IMR-90 (cell line): ENCODE results near the gene ADAMTS20. TPM values are rescaled to one million over a fixed set of nuclear protein-coding genes. Genes with fewer than 3 reads are reported as not detected.
"Not testable (repeated sequence)": the region's sequence is repeated elsewhere in the genome, so short reads cannot be mapped to it uniquely, and the experiment has no call there.

Experiments
- ATAC-seq: fragments of 200-7000 bp; cut with Tn5 transposase; 2 replicates; pipeline ENCODE4 v1.9.1; 2020; ENCODE audit warnings: low read depth, mild to moderate bottlenecking, moderate library complexity
- BruUV-seq: library from RNA; stranded (reverse); fragments of 400-500 nt; replicated peaks from 2 replicates; lab custom pipeline; 2021; lab: Mats Ljungman, UMichigan
- CTCF ChIA-PET: fragments of 300-600 bp; formaldehyde crosslinking; extraction: SDS; loops from one replicate; lab custom pipeline; 2021; ENCODE audit warnings: antibody characterized with exemption; lab: Yijun Ruan, JAX
- POLR2A ChIA-PET: fragments of 300-600 bp; sonication (Branson Sonifier 250); formaldehyde crosslinking; loops from one replicate; lab custom pipeline; 2022; ENCODE audit warnings: antibody characterized with exemption; ENCODE audit not compliant: unreplicated experiment; lab: Charles Lee
- DNase-seq: peaks from one replicate; pipeline ENCODE4 v3.0.0; 2013
- H2AFZ ChIP-seq: replicated peaks from 2 replicates; pipeline ENCODE3; 2013; ENCODE audit warnings: low read length, mild to moderate bottlenecking; ENCODE audit not compliant: poor library complexity
- H2AK5ac ChIP-seq: 2 replicates; pipeline ENCODE4 v1.6.1; 2013; ENCODE audit warnings: low read depth, low read length, inconsistent platforms
- H2AK9ac ChIP-seq: replicated peaks from 2 replicates; pipeline ENCODE3; 2013; ENCODE audit warnings: mild to moderate bottlenecking, low read depth, low read length, moderate library complexity; ENCODE audit not compliant: poor library complexity
- H2BK120ac ChIP-seq: 2 replicates; pipeline ENCODE4 v1.6.1; 2013; ENCODE audit warnings: low read depth, low read length, inconsistent platforms
- H2BK15ac ChIP-seq: 3 replicates; pipeline ENCODE4 v1.6.1; 2013; ENCODE audit warnings: low read depth, low read length, inconsistent platforms
- H2BK20ac ChIP-seq: 2 replicates; pipeline ENCODE4 v1.6.1; 2013; ENCODE audit warnings: low read depth, mild to moderate bottlenecking, inconsistent platforms, low read length, moderate library complexity
- H2BK5ac ChIP-seq: 2 replicates; pipeline ENCODE4 v1.6.1; 2013; ENCODE audit warnings: mild to moderate bottlenecking, low read depth, low read length, inconsistent platforms; ENCODE audit not compliant: poor library complexity, severe bottlenecking
- H3K14ac ChIP-seq: replicated peaks from 2 replicates; pipeline ENCODE4 v1.6.1; 2013; ENCODE audit warnings: low read depth, low read length, inconsistent platforms
- H3K18ac ChIP-seq: 2 replicates; pipeline ENCODE4 v1.6.1; 2013; ENCODE audit warnings: low read depth, low read length, control low read depth
- H3K23ac ChIP-seq: 2 replicates; pipeline ENCODE4 v1.6.1; 2013; ENCODE audit warnings: low read depth, low read length, inconsistent platforms
- H3K27ac ChIP-seq: 2 replicates; pipeline ENCODE4 v1.5.1; 2013; ENCODE audit warnings: mild to moderate bottlenecking, control low read depth, low read length; ENCODE audit not compliant: insufficient read depth
- H3K27me3 ChIP-seq: 2 replicates; pipeline ENCODE4 v1.6.1; 2013; ENCODE audit warnings: low read length; ENCODE audit not compliant: control insufficient read depth, insufficient read depth
- H3K36me3 ChIP-seq: 2 replicates; pipeline ENCODE4 v1.6.1; 2013; ENCODE audit warnings: low read length, mixed read lengths; ENCODE audit not compliant: control insufficient read depth, insufficient read depth
- H3K4ac ChIP-seq: 2 replicates; pipeline ENCODE4 v1.6.1; 2013; ENCODE audit warnings: low read depth, low read length, inconsistent platforms
- H3K4me1 ChIP-seq: 2 replicates; pipeline ENCODE4 v1.6.1; 2013; ENCODE audit warnings: low read length, mixed read lengths; ENCODE audit not compliant: control insufficient read depth, insufficient read depth
- H3K4me2 ChIP-seq: 2 replicates; pipeline ENCODE4 v1.6.1; 2013; ENCODE audit warnings: low read depth, mild to moderate bottlenecking, control low read depth, low read length, moderate library complexity
- H3K4me3 ChIP-seq: 2 replicates; pipeline ENCODE4 v1.5.1; 2013; ENCODE audit warnings: low read depth, mild to moderate bottlenecking, control low read depth, low read length, moderate library complexity; ENCODE audit not compliant: insufficient read depth
- H3K56ac ChIP-seq: 2 replicates; pipeline ENCODE4 v1.6.1; 2013; ENCODE audit warnings: low read length, inconsistent platforms; ENCODE audit not compliant: insufficient read depth; ENCODE audit errors: extremely low read depth
- H3K79me1 ChIP-seq, 2 experiments: 2 replicates each; pipeline ENCODE4 v1.6.1; 2013; ENCODE audit warnings: low read length in 2 of 2, inconsistent platforms in 1 of 2, low read depth in 1 of 2
- H3K9ac ChIP-seq: 2 replicates; pipeline ENCODE4 v1.6.1; 2013; ENCODE audit warnings: low read depth, low read length, control low read depth
- H3K9me1 ChIP-seq: 2 replicates; pipeline ENCODE4 v1.6.1; 2013; ENCODE audit warnings: low read length, inconsistent platforms; ENCODE audit not compliant: insufficient read depth
- H3K9me3 ChIP-seq: 2 replicates; pipeline ENCODE4 v1.6.1; 2013; ENCODE audit warnings: low read length; ENCODE audit not compliant: control insufficient read depth, insufficient read depth
- H4K20me1 ChIP-seq: 2 replicates; pipeline ENCODE4 v1.6.1; 2013; ENCODE audit warnings: low read length, inconsistent platforms; ENCODE audit not compliant: insufficient read depth
- H4K5ac ChIP-seq: 2 replicates; pipeline ENCODE4 v1.6.1; 2013; ENCODE audit warnings: mild to moderate bottlenecking, low read depth, low read length, control low read depth
- H4K8ac ChIP-seq, 2 experiments: 2 replicates each; pipeline ENCODE4 v1.6.1; 2013; ENCODE audit warnings: low read depth in 2 of 2, low read length in 2 of 2, control low read depth in 1 of 2, inconsistent platforms in 1 of 2
- H4K91ac ChIP-seq: 2 replicates; pipeline ENCODE4 v1.6.1; 2013; ENCODE audit warnings: low read depth, low read length, inconsistent platforms; ENCODE audit not compliant: insufficient read depth
- BHLHE40 ChIP-seq: fragments of 150-350 bp; IDR thresholded peaks from 2 replicates; pipeline ENCODE4 v1.6.1; 2016; ENCODE audit warnings: mild to moderate bottlenecking, low read depth, low read length
- CEBPB ChIP-seq: IDR thresholded peaks from 2 replicates; pipeline ENCODE4 v1.6.1; 2012; ENCODE audit warnings: low read depth, low read length, improper control_type of control experiment
- FOS ChIP-seq: fragments of 150-350 bp; IDR thresholded peaks from 2 replicates; pipeline ENCODE4 v1.6.1; 2016; ENCODE audit warnings: low read depth, low read length
- MAZ ChIP-seq: IDR thresholded peaks from 2 replicates; pipeline ENCODE4 v1.6.1; 2012; ENCODE audit warnings: low read depth, mild to moderate bottlenecking, low read length, improper control_type of control experiment, moderate library complexity, borderline replicate concordance
- NFE2L2 ChIP-seq: fragments of 150-350 bp; IDR thresholded peaks from 2 replicates; pipeline ENCODE4 v1.6.1; 2016; ENCODE audit warnings: low read depth, mild to moderate bottlenecking, low read length
- POLR2A ChIP-seq: IDR thresholded peaks from 2 replicates; pipeline ENCODE4 v1.6.1; 2012; ENCODE audit warnings: mild to moderate bottlenecking, low read depth, low read length
- RFX5 ChIP-seq: IDR thresholded peaks from 2 replicates; pipeline ENCODE4 v1.8.0; 2012; ENCODE audit warnings: low read depth, mild to moderate bottlenecking, low read length, moderate library complexity
- USF2 ChIP-seq: fragments of 150-350 bp; IDR thresholded peaks from 2 replicates; pipeline ENCODE4 v1.6.1; 2017; ENCODE audit warnings: mild to moderate bottlenecking, antibody characterized with exemption, low read length, low read depth
- WGBS, 2 experiments: methylation state at CpG; one replicate each; pipeline versions ENCODE4 v1.1.5 to v1.1.7; 2013; ENCODE audit warnings: missing lambda C conversion rate in 2 of 2; ENCODE audit not compliant: insufficient read length in 1 of 2; ENCODE audit errors: extremely low coverage in 2 of 2; 5-methylcytosine and 5-hydroxymethylcytosine counted together
- dilution Hi-C: fragments of 300-500 bp; cut with HindIII; formaldehyde crosslinking; loops from one replicate; pipeline ENCODE4 v1.14.3; 2018; ENCODE audit warnings: low sequenced_read_pairs; ENCODE audit not compliant: unreplicated experiment
- in situ Hi-C: fragments of 300-500 bp; cut with MboI; formaldehyde crosslinking; loops from 3 replicates; pipeline ENCODE4 v1.14.3; 2019; ENCODE audit warnings: low sequenced_read_pairs, inconsistent platforms, mixed read lengths
- intact Hi-C: fragments of 100-400 bp; cut with micrococcal nuclease; formaldehyde crosslinking; loops from 2 replicates; pipeline ENCODE4 v1.10.0; 2022
- polyA plus RNA-seq, 3 experiments: library from polyadenylated mRNA; depleted of rRNA; stranded (reverse); fragments of >200 nt; gene quantifications; 2 replicates each; pipeline ENCODE4 v1.2.3, GENCODE V29; 2012; ENCODE audit warnings: low replicate concordance in 1 of 3
- total RNA-seq: library from RNA; depleted of rRNA; stranded (reverse); fragments of >200 nt; gene quantifications from 2 replicates; pipeline ENCODE4 v1.2.3, GENCODE V29; 2012

The ADAMTS20 gene
- total and polyA plus RNA-seq, 2 of the 4 experiments (the other 2 are of a cell fraction), result not detected

- dilution Hi-C loops (no loop called here), in situ Hi-C loops (no loop called here), intact Hi-C loops (no loop called here)
- Histone ChIP-seq H3K9ac (no peak overlapping the region), H3K56ac (no peak overlapping the region), H3K79me1 (no peaks in the 10 kb centered on the region), H3K27me3 (no peaks in the 10 kb centered on the region), H2BK5ac (no peak overlapping the region), H3K4me2 (no peak overlapping the region), H3K36me3 (no peaks in the 10 kb centered on the region), H3K9me3 (peaks cover 9% of the 10 kb centered on the region), H2BK15ac (no peak overlapping the region), H3K4me3 (no peak overlapping the region), H4K91ac (no peak overlapping the region), H4K5ac (no peak overlapping the region), H3K4ac (no peak overlapping the region), H4K20me1 (no peaks in the 10 kb centered on the region), H2AFZ (no peak overlapping the region), H2BK120ac (no peak overlapping the region), H2BK20ac (no peak overlapping the region), H3K27ac (no peak overlapping the region), H2AK9ac (no peak overlapping the region), H3K9me1 (no peaks in the 10 kb centered on the region; the same call in 1 of the 2 replicates), H4K8ac (no peak overlapping the region), H3K4me1 (no peaks in the 10 kb centered on the region), H3K23ac (no peak overlapping the region), H3K18ac (no peak overlapping the region), H2AK5ac (no peak overlapping the region), H3K14ac (no peak overlapping the region)
- ATAC-seq (no peak), DNase-seq (no peak)
- CTCF ChIA-PET, result interaction anchor here (0.6 kb wide), 1 partner anchor 533 kb away, joined by 3 read pairs; no protein-coding TSS in a partner anchor
- BruUV-seq, result no TSS peak
- POLR2A ChIA-PET, result no interaction called here
- WGBS, 2 experiments, result no CpG with 5 or more reads among the region's 1 CpG
- TF ChIP-seq MAZ, result no peak
- TF ChIP-seq FOS, result no peak
- TF ChIP-seq NFE2L2, result no peak
- no peak for TF ChIP-seq USF2
- no peak for TF ChIP-seq POLR2A
- TF ChIP-seq BHLHE40, result no peak
- no peak for TF ChIP-seq RFX5
- TF ChIP-seq CEBPB, result no peak
Observed at GRCh38 chr12:43345023-43345422, 207.0 kb downstream of the ADAMTS20 start.

GRCh38 chr12:43341785-43342313 is 210.2 kb downstream of the ADAMTS20 start:
- POLR2A ChIA-PET, intact Hi-C loops, H3K27me3 ChIP-seq, H2AK9ac ChIP-seq, H3K79me1 ChIP-seq, H3K23ac ChIP-seq, H3K4ac ChIP-seq, H2BK20ac ChIP-seq, H3K27ac ChIP-seq, H3K56ac ChIP-seq, CTCF ChIA-PET, H3K9me1 ChIP-seq, dilution Hi-C loops, H4K8ac ChIP-seq, H2AK5ac ChIP-seq, H3K4me1 ChIP-seq, H2AFZ ChIP-seq, H3K14ac ChIP-seq, H3K36me3 ChIP-seq, H3K18ac ChIP-seq, H2BK120ac ChIP-seq, DNase-seq, H3K4me2 ChIP-seq, BruUV-seq, H4K91ac ChIP-seq, ATAC-seq, H3K9ac ChIP-seq, H2BK5ac ChIP-seq, H4K5ac ChIP-seq, in situ Hi-C loops, H3K9me3 ChIP-seq, H2BK15ac ChIP-seq, H4K20me1 ChIP-seq, H3K4me3 ChIP-seq: not testable (repeated sequence)
- WGBS, 2 experiments, result no CpG with 5 or more reads among the region's 3 CpGs
